Peyer's patch (tissue), 4 donors: ENCODE data around the gene NEK8.

ENCODE experiments used
- POLR2A ChIP-seq, 2 donors: fragments of 450-650 bp; IDR thresholded peaks; one replicate each; pipeline ENCODE4 v1.5.1; 2017; ENCODE audit warnings: antibody characterized with exemption in 2 of 2, mild to moderate bottlenecking in 2 of 2, moderate library complexity in 2 of 2
- TF ChIP-seq, protein P1 (sequence below), 6 experiments: fragments of 450-650 bp in 4 of 6; fragments of 200-600 bp in 2 of 6; sonication (generic) in 1 of 6; IDR thresholded peaks; one replicate each; pipeline ENCODE4 v1.5.1; 2017 to 2019; ENCODE audit warnings: antibody characterized with exemption in 6 of 6, mild to moderate bottlenecking in 3 of 6, moderate library complexity in 1 of 6

DNA sequence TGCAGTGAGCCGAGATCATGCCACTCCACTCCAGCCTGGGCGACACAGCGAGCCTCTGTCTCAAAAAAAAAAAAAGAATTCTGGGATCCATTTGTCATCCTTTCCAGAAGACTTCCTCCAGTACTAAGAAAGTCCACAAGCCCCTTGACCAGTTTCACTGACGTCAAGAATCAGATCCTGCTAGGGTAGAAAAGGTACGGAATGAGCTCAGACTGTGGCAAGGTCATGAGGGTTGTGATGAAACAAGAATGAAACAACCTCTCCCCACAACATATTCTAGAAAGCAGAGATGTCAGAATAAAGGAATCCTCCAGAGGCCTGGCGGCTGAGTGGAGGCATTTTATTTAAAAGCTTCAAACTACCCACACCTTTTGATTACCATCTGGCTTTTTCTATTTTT is 45.1 kb downstream of the NEK8 start:
- TF ChIP-seq, protein P1, sequence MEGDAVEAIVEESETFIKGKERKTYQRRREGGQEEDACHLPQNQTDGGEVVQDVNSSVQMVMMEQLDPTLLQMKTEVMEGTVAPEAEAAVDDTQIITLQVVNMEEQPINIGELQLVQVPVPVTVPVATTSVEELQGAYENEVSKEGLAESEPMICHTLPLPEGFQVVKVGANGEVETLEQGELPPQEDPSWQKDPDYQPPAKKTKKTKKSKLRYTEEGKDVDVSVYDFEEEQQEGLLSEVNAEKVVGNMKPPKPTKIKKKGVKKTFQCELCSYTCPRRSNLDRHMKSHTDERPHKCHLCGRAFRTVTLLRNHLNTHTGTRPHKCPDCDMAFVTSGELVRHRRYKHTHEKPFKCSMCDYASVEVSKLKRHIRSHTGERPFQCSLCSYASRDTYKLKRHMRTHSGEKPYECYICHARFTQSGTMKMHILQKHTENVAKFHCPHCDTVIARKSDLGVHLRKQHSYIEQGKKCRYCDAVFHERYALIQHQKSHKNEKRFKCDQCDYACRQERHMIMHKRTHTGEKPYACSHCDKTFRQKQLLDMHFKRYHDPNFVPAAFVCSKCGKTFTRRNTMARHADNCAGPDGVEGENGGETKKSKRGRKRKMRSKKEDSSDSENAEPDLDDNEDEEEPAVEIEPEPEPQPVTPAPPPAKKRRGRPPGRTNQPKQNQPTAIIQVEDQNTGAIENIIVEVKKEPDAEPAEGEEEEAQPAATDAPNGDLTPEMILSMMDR (IDR thresholded peaks at IDR 0.05), result no peak
- no peak for TF ChIP-seq POLR2A (IDR thresholded peaks at IDR 0.05)
